SKM-1 (cell line): ENCODE data around the gene BLCAP.

Experiments
- DNase-seq: peaks from one replicate; lab custom pipeline; 2025; ENCODE audit not compliant: unreplicated experiment; lab: John Stamatoyannopoulos, UW

Gene BLCAP

GRCh38 chr20:37518059-37518458 lies 9.6 kb downstream of the BLCAP start:
- no peak for DNase-seq

GRCh38 chr20:37516811-37517750 lies 10.6 kb downstream of the BLCAP start:
- DNase-seq, result no peak

- no peak for DNase-seq
Measured at GRCh38 chr20:37515876-37516275, 11.8 kb downstream of the BLCAP start.

DNA sequence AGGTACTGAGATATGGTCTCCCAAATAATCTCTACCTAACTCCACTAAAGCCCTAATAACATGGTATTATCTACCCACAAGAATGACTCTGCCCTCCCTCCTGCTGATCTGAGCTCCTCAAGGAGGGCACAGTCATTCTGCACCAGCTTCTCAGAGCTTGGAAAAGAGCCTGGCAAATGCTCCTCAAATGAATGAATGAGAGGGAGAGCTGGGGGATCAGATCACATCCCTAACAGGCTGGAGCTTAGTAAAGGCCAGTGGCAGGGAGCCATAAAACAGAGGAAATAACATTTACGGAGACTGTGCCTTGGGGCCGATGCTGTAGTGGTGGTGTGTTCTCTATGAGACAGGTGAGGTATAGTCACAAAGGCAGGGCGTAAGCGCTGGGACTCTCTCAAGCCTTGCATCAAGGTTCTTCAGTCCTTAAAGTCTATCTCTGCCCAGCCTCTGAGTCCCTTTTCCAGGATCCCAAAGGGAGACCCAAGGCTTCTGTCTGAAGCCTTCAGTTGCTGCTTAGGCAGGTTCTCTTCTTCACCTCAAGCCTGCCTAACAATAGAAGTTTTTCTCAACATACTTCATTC lies 13.8 kb downstream of the BLCAP start:
- no peak for DNase-seq

- DNase-seq, result no peak
Measured at GRCh38 chr20:37511610-37512275, 15.9 kb downstream of the BLCAP start.

DNA sequence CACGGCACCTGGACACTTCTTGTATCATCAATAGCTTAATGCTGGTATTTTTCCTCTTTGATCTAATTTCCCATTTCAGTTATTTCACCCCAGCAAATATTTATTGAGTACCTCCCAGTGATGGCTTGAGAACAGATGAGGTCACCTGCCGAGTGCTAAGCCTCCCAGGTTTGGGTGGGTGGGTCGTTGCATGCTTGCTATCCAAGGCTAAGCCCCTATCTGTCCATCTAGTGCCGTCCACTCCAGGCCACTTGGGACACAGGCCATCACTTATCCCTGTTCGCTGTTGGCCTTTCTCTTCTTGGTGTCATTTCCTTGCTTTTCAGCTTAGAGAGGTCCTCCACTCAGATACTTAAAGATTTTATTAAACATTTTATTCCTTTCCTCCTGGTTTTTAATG lies 17.4 kb downstream of the BLCAP start:
- no peak for DNase-seq

DNA sequence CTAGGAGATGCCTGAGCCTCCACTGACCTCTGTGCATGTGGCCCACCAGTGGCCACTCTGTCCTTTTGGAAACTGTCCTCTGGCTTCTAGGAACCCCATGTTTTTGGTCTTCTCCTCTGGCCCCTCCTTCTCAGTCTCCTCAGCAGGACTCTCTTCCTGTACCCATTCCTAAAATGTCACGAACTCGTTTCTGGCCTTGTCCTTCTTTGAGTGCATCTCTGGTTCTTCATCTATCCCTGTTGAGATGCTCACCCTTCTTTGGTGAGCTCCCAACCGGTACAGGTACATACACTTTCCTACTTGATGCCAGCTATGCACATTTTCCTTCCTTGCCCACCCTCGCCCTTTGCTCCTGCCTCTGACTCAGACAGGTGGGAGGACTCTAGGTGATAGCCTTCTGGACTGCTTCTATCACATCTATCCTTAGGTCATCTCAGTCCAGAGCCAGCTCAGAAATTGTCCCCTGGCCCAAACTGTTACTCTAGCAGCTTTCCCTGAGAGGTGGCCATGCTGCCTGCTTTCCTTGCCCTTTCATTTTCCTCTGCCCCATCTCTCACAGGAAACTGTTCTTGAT lies 21.4 kb downstream of the BLCAP start:
- no peak for DNase-seq

- DNase-seq, result no peak
Measured at GRCh38 chr20:37505263-37506151, 22.2 kb downstream of the BLCAP start.

DNA sequence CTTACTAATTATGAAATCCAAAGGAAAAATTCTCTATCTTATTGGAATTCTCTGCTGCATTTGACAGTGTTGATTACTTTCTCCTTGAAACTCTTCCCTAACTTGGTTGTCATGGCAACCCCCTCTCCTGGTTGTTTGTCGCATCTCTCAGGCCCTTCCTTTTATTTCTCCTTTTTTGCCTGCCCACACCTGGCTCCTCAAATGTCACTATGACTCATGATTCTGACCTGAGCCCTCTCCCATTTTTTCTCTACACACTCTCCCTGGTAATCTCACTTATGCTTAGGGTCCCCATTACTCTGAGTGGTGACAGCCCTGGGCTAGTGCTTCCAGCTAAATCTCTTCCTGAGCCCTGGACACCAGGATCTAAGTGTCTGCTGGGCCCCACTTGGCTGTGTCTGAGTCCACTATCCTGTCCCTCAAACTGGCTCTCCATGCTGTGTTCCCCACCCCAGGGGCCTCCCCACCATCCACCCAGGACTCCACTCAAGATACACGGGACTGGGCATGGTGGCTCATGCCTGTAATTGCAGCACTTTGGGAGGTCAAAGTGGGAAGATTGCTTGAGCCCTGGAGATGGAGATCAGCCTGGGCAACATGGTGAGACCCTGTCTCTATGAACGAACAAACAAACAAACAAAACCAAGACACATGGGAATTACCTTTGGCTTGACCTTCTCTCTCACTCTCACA lies 23.1 kb downstream of the BLCAP start:
- no peak for DNase-seq

GRCh38 chr20:37503256-37503927 lies 24.3 kb downstream of the BLCAP start:
- no peak for DNase-seq

GRCh38 chr20:37502654-37503053 lies 25.0 kb downstream of the BLCAP start:
- no peak for DNase-seq

DNA sequence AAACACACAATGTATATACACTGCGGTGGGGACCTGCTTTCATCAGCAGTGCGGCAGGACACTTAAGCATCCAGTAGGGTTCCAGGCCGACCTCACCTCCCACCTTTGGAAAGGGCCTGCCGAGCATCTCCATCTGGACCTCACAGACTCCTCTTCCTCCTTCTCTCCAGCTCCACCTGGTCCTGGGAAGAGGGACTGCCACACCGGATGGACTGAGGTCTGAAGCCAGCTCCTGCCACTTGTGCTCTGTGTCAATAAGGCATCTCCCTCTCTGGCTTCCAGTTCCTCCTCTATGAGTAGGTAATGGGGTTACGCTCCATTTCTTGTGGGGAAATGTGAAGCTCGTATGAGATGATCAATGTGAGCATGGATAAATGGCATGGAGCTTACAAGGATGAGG lies 25.7 kb downstream of the BLCAP start:
- DNase-seq, result no peak

DNA sequence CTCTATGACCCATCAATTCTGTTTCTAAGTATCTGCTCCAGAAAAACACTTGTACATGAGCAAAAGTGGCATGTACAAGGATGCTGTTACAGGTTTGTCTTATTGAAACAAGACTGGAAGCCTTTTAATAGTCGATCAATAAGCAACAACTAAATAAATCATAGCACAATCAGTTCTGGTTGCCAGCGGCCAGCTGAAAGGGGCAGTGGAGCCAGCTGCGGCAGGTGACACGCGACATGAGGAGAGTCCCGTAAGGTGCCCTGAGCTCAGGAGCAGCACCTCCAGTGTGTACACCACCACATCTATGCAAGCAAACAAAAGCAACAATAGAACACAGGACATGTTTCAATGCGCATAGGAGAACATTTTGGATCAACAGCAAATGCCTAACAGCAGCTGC lies 27.4 kb downstream of the BLCAP start:
- DNase-seq, result no peak

DNA sequence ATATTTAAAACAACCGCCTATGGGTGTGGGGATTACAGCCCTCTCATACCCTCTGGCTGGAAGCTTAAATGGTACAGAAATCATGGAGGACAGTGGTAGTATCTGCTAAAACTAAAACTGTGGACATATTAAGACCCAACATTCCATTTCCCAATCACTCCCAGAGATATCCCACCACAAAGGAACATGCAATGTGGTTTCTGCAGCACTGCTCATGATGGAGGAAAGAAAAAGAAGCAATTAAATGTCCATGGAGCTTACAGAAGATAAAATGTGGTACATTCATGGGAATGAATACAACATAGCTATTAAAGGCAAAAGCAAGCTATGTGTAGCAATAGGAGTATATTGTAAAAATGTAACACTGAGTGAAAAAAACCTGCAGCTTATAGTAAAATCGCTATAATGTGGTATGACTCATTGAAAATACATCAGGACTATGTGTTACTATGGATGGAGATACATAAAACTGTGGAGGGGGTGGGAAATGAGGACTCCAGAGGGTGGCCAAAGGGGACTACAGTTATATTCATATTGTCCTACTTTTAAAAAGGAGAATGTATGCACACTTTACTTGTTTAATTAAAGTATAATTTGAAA lies 29.5 kb downstream of the BLCAP start:
- no peak for DNase-seq

- no peak for DNase-seq
Measured at GRCh38 chr20:37494796-37495195, 32.9 kb downstream of the BLCAP start.

GRCh38 chr20:37494301-37494700 lies 33.4 kb downstream of the BLCAP start:
- no peak for DNase-seq

DNA sequence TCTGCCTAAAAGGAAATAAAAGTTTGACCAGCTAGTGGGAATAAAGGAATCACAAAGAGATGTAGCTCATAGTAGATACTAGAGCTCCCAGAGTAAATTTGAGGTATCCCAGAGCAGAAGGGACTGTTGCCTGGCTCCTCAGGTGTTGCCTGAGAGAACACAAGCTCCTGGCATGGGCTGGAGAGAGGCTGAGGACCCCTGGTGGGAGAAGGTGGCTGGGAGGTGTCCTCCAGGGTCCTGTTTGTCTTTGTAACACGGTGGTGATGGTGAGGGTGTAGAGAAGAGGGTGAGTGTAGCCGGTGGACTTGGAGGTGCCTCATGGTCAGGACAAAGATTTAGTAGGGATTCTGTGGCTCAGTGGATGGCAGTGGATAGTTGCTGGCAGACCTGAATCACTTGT lies 34.7 kb downstream of the BLCAP start:
- no peak for DNase-seq

DNA sequence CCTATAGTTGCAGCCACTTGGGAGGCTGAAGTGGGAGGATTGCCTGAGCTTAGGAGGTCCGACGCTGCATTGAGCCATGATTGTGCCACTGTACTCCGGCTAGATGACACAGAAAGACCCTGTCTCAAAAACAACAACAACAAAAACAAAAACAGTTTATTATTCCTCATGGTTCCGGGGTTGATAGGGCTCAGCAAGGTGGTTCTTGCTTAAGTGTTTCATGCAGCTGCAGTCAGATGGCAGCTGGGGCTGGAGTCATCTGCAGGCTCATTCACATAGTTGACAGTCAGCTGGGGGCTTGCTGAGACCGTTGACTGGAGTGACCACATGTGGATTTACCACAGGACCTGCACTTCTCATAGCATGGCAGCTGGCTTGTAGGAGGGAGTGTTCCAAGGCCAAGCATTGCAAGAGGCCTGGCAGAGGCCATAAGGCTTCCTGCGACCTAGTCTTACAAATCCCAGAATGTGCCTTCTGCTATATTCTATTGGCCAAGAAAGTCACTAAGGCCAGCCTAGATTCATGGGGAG lies 35.5 kb downstream of the BLCAP start:
- DNase-seq, result no peak
